Activated CD4-positive, alpha-beta memory T cell treated with anti-CD3 and anti-CD28 coated beads, Interleukin-2, amount 10 ng/mL, durations not matched to agents 7 days and 5 days (primary cell): ENCODE results near the gene RPAP2. TPM values are rescaled to one million over a fixed set of nuclear protein-coding genes. Genes with fewer than 3 reads are reported as not detected.
"Not testable (repeated sequence)": the region's sequence is repeated elsewhere in the genome, so short reads cannot be mapped to it uniquely, and the experiment has no call there.

Experiments
- CTCF ChIA-PET: fragments of 350-600 bp; sonication (Branson Sonifier 250); formaldehyde crosslinking; loops from one replicate; lab custom pipeline; 2021; ENCODE audit warnings: antibody characterized with exemption, inconsistent platforms; lab: Charles Lee
- POLR2A ChIA-PET: fragments of 350-600 bp; sonication (Branson Sonifier 250); formaldehyde crosslinking; loops from one replicate; lab custom pipeline; 2021; ENCODE audit warnings: antibody characterized with exemption; lab: Charles Lee
- DNase-seq: peaks from one replicate; pipeline ENCODE4 v3.0.0-alpha.2; 2020
- H3K27ac Mint-ChIP-seq: one replicate; pipeline ENCODE4 v1.8.0; 2021; ENCODE audit warnings: mild to moderate bottlenecking, mixed read lengths
- H3K27me3 Mint-ChIP-seq: one replicate; pipeline ENCODE4 v1.8.0; 2021; ENCODE audit warnings: mixed read lengths
- H3K36me3 Mint-ChIP-seq: one replicate; pipeline ENCODE4 v1.8.0; 2021; ENCODE audit warnings: low read depth, mixed read lengths
- H3K4me1 Mint-ChIP-seq: one replicate; pipeline ENCODE4 v1.8.0; 2021; ENCODE audit warnings: mixed read lengths
- H3K4me3 Mint-ChIP-seq: one replicate; pipeline ENCODE4 v1.8.0; 2021; ENCODE audit warnings: mild to moderate bottlenecking, mixed read lengths
- H3K9me3 Mint-ChIP-seq: one replicate; pipeline ENCODE4 v1.8.0; 2021; ENCODE audit warnings: mixed read lengths
- total RNA-seq, 2 experiments: library from RNA; stranded (reverse); gene quantifications; one replicate each; pipeline ENCODE4 v1.2.3, GENCODE V29; 2021

The RPAP2 gene
- total RNA-seq, 2 experiments from 2014 or later: 31.6 to 36.5 TPM

DNA sequence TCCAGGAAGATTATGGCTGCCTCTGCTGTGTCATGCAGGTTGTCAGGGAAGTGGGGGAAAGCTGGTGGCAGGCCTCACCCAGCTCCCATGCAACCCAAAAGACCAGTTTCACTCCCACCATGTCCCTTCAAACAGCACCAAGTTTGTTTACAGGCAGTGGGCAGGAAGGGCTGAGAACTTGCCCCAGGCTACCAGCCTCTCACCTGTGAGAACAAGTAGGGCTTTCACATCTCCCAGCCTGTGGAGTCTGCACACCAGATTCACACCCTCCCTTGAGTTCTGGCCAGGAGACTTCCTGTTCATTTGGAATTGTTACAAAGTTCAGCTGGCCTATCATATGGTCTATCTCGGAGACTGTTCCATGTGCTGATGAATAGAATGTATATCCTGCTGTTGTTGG lies 27.8 kb downstream of the RPAP2 start:
- ChIA-PET POLR2A (interaction anchor here (0.9 to 1.7 kb wide), 2 partner anchors 9 to 11 kb away, joined by 3 to 7 read pairs; no protein-coding TSS in a partner anchor), CTCF (interaction anchor here (1.4 to 2.3 kb wide), 2 partner anchors 10 to 14 kb away, joined by 3 to 10 read pairs; no protein-coding TSS in a partner anchor)
- peaks cover 31% of the 10 kb centered on the region for H3K9me3 Mint-ChIP-seq
- no peak overlapping the region for H3K27ac Mint-ChIP-seq
- peaks cover 33% of the 10 kb centered on the region for H3K4me1 Mint-ChIP-seq
- no peaks in the 10 kb centered on the region for H3K27me3 Mint-ChIP-seq
- peaks cover 80% of the 10 kb centered on the region for H3K36me3 Mint-ChIP-seq
- no peak overlapping the region for H3K4me3 Mint-ChIP-seq
- no peak for DNase-seq

DNA sequence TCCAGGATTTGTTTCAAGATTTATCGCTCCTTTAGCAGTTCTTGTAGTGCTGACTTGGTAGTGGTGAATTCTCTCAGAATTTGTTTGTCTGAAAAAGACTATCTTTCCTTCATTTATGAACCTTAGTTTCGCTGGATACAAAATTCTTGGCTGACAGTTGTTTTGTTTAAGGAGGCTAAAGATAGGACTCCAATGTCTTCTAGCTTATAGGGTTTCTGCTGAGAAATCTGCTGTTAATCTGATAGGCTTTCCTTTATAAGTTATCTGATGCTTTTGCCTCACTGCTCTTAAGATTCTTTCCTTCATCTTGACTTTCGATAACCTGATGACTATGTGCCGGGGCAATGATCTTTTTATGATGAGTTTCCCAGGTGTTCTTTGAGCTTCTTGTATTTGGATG lies 28.9 kb downstream of the RPAP2 start:
- H3K27me3 Mint-ChIP-seq: no peaks in the 10 kb centered on the region

DNA sequence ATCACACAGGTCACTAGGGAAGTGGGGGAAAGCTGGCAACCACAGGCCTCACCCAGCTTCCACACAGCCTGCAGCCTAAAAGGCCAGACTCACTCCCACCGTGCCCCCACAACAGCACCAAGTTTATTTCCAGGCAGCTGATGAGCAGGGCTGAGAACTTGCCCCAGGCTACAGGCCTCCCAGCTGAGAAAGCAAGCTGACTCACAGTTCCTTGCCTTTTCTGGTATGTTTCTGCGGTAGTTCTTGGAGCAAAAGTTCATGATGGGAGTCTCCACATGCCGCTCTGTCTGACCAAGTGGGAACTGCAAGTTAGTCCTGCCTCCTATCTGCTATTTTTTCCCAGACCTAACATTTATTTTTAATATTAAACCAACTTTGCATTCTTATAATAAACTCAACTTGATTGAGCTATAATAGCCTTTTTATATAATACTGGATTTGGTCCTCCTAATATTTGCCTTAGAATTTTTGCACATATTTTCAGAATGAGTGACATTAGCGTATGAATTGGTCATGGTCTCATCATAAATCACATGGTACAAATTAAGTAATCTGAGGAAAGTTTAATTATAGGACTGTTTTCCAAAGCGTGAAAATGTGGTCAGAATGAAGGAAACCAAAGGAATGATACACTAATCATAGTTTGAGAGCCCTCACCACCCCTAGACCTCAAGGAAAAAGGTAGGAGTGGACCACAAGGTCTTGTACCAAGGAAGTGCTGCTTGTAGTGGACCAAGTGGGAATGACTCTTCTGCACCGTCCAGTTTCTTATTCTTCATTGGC lies 30.7 kb downstream of the RPAP2 start:
- no peak for DNase-seq
- CTCF ChIA-PET: no interaction called here
- H3K27ac Mint-ChIP-seq: no peak overlapping the region
- H3K4me3 Mint-ChIP-seq: no peak overlapping the region
- peaks cover 30% of the 10 kb centered on the region for H3K4me1 Mint-ChIP-seq
- POLR2A ChIA-PET: interaction anchor here (1.2 kb wide), 1 partner anchor 13 kb away, joined by 3 read pairs; no protein-coding TSS in a partner anchor
- peaks cover 31% of the 10 kb centered on the region for H3K9me3 Mint-ChIP-seq
- no peaks in the 10 kb centered on the region for H3K27me3 Mint-ChIP-seq
- H3K36me3 Mint-ChIP-seq: peaks cover 82% of the 10 kb centered on the region

More for the DNA sequence above, 28.9 kb downstream of the RPAP2 start:
- Mint-ChIP-seq H3K27ac (no peak overlapping the region), H3K9me3 (peaks cover 31% of the 10 kb centered on the region), H3K4me1 (peaks cover 37% of the 10 kb centered on the region), H3K36me3 (peaks cover 80% of the 10 kb centered on the region), H3K4me3 (no peak overlapping the region)
- no peak for DNase-seq
- CTCF ChIA-PET: interaction anchor here (1.2 to 2.3 kb wide), 3 partner anchors 11 to 17 kb away, joined by 3 to 10 read pairs (median 4); no protein-coding TSS in a partner anchor
- POLR2A ChIA-PET: interaction anchor here (0.9 to 1.7 kb wide), 2 partner anchors 10 to 132 kb away, joined by 3 to 7 read pairs; no protein-coding TSS in a partner anchor

DNA sequence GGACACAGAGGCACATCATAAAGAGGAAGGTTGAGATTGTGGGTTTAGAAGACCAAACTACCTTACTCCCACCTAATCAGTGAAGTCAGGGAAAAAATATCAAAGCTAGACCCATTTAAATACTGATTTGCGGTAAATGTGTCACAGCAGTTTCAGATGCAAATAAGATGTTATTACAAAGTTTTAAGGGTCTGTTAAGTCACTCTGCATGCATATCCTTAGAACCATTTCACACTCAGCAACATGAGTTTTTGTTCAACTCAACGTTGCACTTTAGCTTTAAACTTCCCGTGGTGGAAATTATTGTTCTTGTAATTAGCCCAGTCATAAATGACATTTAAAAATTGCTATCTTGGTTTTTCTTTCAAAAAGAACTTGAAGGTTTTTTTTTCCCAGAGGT lies 34.8 kb downstream of the RPAP2 start:
- no peak overlapping the region for H3K4me3 Mint-ChIP-seq
- H3K9me3 Mint-ChIP-seq: peaks cover 6% of the 10 kb centered on the region
- no peak overlapping the region for H3K27ac Mint-ChIP-seq
- no peaks in the 10 kb centered on the region for H3K27me3 Mint-ChIP-seq
- H3K4me1 Mint-ChIP-seq: peaks cover 19% of the 10 kb centered on the region
- H3K36me3 Mint-ChIP-seq: peaks cover 56% of the 10 kb centered on the region
- POLR2A ChIA-PET: interaction anchor here (0.7 to 1.2 kb wide), 3 partner anchors 18 to 753 kb away, joined by 3 to 5 read pairs (median 3); no protein-coding TSS in a partner anchor
- CTCF ChIA-PET: interaction anchor here (1.4 kb wide), 1 partner anchor 24 kb away, joined by 4 read pairs; no protein-coding TSS in a partner anchor
- no peak for DNase-seq

DNA sequence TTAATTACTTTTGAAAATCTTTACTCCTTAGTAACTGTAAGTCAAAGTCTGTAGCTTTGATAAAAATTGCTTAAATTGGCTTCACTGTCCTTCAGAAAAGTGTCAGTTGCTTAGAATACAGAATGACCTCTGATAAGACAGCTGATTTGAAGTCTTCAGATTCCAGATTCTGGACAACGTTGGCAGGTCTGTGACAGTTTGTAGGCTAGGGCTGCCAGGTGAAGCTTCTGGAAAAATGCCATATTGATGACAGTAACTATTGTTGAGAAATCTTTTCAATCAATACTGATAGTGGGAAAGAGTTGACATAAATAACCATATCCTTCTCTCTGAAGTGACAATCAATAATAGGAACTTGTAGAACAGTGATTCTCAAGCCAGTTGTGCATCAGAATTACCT lies 41.3 kb downstream of the RPAP2 start:
- Mint-ChIP-seq H3K4me1 (no peaks in the 10 kb centered on the region), H3K36me3 (peaks cover 42% of the 10 kb centered on the region), H3K27ac (no peak overlapping the region), H3K9me3 (no peaks in the 10 kb centered on the region), H3K4me3 (no peak overlapping the region), H3K27me3 (no peaks in the 10 kb centered on the region)
- CTCF ChIA-PET: interaction anchor here (1.3 kb wide), 1 partner anchor 13 kb away, joined by 3 read pairs; no protein-coding TSS in a partner anchor
- POLR2A ChIA-PET: no interaction called here
- DNase-seq: no peak

DNA sequence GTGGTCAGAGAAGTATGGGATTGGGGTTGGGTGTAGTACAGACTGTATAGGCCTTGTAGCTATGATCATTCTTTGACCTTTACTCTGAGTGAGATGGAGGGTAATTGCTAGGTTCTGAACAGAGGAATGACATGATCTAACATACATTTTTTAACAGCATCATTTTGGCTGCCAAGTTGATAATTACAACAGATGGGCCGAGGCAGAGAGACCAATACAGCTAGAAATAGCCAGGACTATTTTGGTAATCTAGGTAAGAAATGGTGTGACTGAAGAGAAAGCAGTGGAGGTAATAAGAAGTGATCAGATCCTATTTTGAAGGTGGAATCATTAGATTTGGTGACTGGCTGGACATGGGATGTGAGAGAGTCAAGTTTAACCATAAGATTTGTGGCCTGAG lies 43.5 kb downstream of the RPAP2 start:
- Mint-ChIP-seq H3K4me1 (no peaks in the 10 kb centered on the region), H3K27ac (no peak overlapping the region), H3K9me3 (no peaks in the 10 kb centered on the region), H3K27me3 (no peaks in the 10 kb centered on the region), H3K4me3 (no peak overlapping the region), H3K36me3 (peaks cover 41% of the 10 kb centered on the region)
- ChIA-PET CTCF (no interaction called here), POLR2A (no interaction called here)
- no peak for DNase-seq

DNA sequence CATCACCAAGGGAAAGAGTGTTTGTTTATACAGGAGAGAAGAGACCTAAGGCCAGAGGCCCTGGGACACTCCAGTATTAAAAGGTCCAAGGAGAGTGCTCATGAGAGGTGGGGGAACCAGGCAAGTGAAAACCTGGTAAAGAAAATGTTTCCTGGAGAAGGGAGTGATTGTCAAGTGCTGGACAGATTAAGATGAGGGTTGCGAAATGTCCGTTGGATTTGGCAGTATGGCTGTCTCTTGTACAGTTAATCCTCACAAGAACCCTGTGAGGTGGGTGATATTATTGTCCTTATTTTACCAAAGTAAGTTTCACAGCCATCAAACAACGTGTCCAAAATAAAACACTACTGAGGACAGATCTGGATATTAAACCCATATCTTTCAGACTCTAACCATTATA lies 44.2 kb downstream of the RPAP2 start:
- Mint-ChIP-seq H3K27me3 (no peaks in the 10 kb centered on the region), H3K4me1 (peaks cover under 1% of the 10 kb centered on the region), H3K9me3 (no peaks in the 10 kb centered on the region), H3K4me3 (no peak overlapping the region), H3K27ac (no peak overlapping the region), H3K36me3 (peaks cover 43% of the 10 kb centered on the region)
- no peak for DNase-seq
- ChIA-PET POLR2A (no interaction called here), CTCF (no interaction called here)

DNA sequence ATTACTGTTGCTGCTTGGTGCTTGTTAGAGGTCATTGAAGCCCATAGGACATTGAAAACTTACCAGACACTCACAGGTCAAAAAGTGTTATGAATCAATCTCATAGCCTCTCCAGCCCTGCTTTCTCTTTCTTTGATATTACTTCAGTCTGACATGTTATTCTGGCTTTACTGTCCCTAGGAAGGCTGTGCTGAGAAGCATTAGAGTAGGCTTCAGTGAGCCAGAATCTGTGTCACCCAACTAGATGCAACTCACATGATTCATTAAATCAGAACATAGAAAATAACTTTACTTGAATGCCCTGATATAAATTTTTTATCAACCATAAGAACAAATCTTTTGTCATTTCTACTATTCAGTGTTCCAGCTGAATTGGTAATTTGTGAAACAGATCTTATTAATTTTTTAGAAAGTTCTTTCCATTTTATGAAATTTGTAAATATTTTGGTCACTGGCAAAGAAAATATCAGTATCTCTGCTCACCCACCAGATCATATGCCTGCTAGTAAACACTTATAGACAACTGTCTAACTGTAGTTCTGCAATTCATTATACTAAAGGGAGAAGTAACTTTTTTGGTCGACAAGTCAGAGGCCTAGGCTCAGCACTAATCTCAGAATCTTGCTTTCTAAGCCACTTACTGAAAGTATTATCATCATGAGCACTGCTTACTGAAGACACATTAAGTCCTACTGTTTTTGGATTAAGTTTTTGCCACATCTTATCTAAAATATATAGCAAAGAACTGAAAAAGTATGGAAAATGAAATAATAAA lies 48.2 kb downstream of the RPAP2 start:
- Mint-ChIP-seq H3K9me3 (no peaks in the 10 kb centered on the region), H3K27ac (no peak overlapping the region), H3K27me3 (no peaks in the 10 kb centered on the region), H3K4me1 (peaks cover 5% of the 10 kb centered on the region), H3K4me3 (no peak overlapping the region), H3K36me3 (peaks cover 46% of the 10 kb centered on the region)
- POLR2A ChIA-PET: no interaction called here
- no peak for DNase-seq
- CTCF ChIA-PET: interaction anchor here (0.7 kb wide), 1 partner anchor 249 kb away, joined by 3 read pairs; no protein-coding TSS in a partner anchor

DNA sequence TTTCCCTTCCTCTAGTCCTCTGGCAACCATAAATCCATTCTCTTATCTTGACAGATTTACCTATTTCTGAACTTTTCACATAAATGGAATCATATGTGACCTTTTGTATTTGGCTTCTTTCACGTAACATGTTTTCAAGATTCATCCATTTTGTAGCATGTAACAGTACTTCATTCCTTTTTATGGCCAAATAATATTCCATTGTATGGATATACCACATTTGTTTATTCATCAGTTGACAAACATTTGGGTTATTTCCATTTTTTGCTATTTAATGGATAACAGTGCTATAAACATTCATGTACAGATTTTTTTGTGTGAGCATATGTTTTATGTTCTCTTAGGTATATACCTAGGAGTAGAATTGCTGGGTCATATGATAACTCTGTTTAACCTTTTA lies 54.0 kb downstream of the RPAP2 start:
- DNase-seq: no peak
- ChIA-PET CTCF (no interaction called here), POLR2A (interaction anchor here (1.7 kb wide), 1 partner anchor 12 kb away, joined by 4 read pairs; no protein-coding TSS in a partner anchor)
- Mint-ChIP-seq H3K4me3 (no peak overlapping the region), H3K27ac (no peak overlapping the region), H3K27me3 (no peaks in the 10 kb centered on the region), H3K9me3 (peaks cover 2% of the 10 kb centered on the region), H3K36me3 (peaks cover 49% of the 10 kb centered on the region), H3K4me1 (peaks cover 12% of the 10 kb centered on the region)

DNA sequence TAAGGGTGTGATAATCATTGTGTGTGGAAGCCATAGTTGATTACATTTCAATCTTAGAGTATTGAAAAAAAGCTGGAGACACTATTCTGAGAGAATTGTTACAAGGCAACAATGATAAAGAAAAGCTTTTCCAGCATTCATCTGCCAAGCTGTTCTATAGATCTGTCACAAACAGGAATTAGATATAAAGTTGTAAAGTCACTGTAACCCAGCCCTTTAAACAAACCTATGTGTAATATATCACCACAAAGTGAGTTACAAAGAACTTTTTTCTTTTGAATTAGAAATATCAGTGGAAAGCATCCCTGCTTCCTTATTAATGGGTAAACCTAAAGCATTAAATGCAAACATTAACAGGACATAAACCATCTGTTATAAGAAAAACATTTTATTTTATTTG lies 55.4 kb downstream of the RPAP2 start:
- H3K9me3 Mint-ChIP-seq: peaks cover 2% of the 10 kb centered on the region
- no peak overlapping the region for H3K27ac Mint-ChIP-seq
- no peaks in the 10 kb centered on the region for H3K27me3 Mint-ChIP-seq
- H3K36me3 Mint-ChIP-seq: peaks cover 51% of the 10 kb centered on the region
- no peak overlapping the region for H3K4me3 Mint-ChIP-seq
- DNase-seq: no peak
- peaks cover 13% of the 10 kb centered on the region for H3K4me1 Mint-ChIP-seq
- POLR2A ChIA-PET: interaction anchor here (0.5 to 0.7 kb wide), 2 partner anchors 12 to 585 kb away, joined by 3 read pairs; no protein-coding TSS in a partner anchor
- CTCF ChIA-PET: interaction anchor here (1.2 kb wide), 1 partner anchor 131 kb away, joined by 3 read pairs; no protein-coding TSS in a partner anchor

DNA sequence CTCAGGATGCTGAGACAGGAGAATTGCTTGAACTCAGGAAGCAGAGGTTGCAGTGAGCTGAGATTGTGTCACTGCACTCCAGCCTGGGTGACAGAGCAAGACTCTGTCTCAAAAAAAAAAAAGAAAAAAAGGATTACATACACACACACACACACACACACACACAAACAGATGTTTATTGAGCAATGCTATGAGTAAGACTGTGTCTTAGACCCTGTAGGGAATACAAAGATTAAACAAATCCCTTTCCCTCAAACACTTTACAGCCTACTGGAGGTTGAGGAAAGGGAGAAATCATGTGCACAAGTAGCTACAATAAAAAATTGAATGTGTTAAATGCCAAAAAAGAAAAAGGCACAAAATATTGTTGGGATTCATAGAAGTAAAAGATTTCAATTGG lies 58.1 kb downstream of the RPAP2 start:
- ChIA-PET POLR2A (no interaction called here), CTCF (interaction anchor here (0.7 kb wide), 1 partner anchor 576 kb away, joined by 3 read pairs; no protein-coding TSS in a partner anchor)
- no peak overlapping the region for H3K4me3 Mint-ChIP-seq
- H3K9me3 Mint-ChIP-seq: peaks cover 2% of the 10 kb centered on the region
- no peak for DNase-seq
- H3K36me3 Mint-ChIP-seq: peaks cover 42% of the 10 kb centered on the region
- no peak overlapping the region for H3K27ac Mint-ChIP-seq
- no peaks in the 10 kb centered on the region for H3K27me3 Mint-ChIP-seq
- peaks cover 13% of the 10 kb centered on the region for H3K4me1 Mint-ChIP-seq

DNA sequence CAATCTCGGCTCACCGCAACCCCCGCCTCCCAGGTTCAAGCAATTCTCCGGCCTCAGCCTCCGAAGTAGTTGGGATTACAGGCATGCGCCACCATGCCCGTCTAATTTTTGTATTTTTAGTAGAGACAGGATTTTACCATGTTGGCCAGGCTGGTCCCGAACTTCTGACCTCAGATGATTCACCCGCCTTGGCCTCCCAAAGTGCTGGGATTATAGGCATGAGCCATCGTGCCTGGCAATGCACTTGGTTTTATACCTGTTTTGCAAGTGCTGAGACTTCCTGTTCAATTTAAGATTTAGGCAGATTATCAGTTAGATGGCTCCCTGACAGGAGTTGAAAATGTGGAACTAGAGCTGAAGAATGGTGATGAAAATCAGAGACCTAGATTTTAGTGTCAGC lies 60.5 kb downstream of the RPAP2 start:
- DNase-seq, CTCF ChIA-PET, H3K9me3 Mint-ChIP-seq, H3K4me3 Mint-ChIP-seq, POLR2A ChIA-PET, H3K27ac Mint-ChIP-seq, H3K27me3 Mint-ChIP-seq: not testable (repeated sequence)
- H3K36me3 Mint-ChIP-seq: peaks cover 42% of the 10 kb centered on the region
- peaks cover 22% of the 10 kb centered on the region for H3K4me1 Mint-ChIP-seq
